Ovary (tissue), 3 donors: ENCODE measurements around the gene NSG2.

Source experiments
- CTCF ChIP-seq, 3 donors: fragments of 450-650 bp in 2 of 3; fragments of 200-600 bp in 1 of 3; IDR thresholded peaks; one replicate each; pipeline versions ENCODE4 v1.5.1 to v1.8.0; 2016 to 2022; ENCODE audit warnings: antibody characterized with exemption in 3 of 3, mild to moderate bottlenecking in 1 of 3
- POLR2A ChIP-seq: fragments of 450-650 bp; IDR thresholded peaks from one replicate; pipeline ENCODE4 v1.6.1; 2017; ENCODE audit warnings: antibody characterized with exemption, mild to moderate bottlenecking, moderate library complexity
- donor health status: DM: no; HTN: no; CAD: no.

- TF ChIP-seq CTCF (IDR thresholded peaks at IDR 0.05), result no peak
- TF ChIP-seq POLR2A, result no peak
These were observed 73.4 kb downstream of the NSG2 start for GRCh38 chr5:174118823-174119467.
